GM18909 (cell line): Measurements from ENCODE around the gene FN3KRP.
"Not testable (repeated sequence)": the region's sequence is repeated elsewhere in the genome, so short reads cannot be mapped to it uniquely, and the experiment has no call there.

Experiments used
- ATAC-seq: cut with Tn5 transposase; IDR thresholded peaks from one replicate; pipeline ENCODE4 v1.9.1; 2021; ENCODE audit warnings: mild to moderate bottlenecking; ENCODE audit not compliant: unreplicated experiment, poor library complexity

Gene FN3KRP

GRCh38 chr17:82736511-82737185 is 20.1 kb downstream of the FN3KRP start:
- ATAC-seq, result no peak

- ATAC-seq, result no peak
Measured at GRCh38 chr17:82737967-82738877, 21.7 kb downstream of the FN3KRP start.

GRCh38 chr17:82740906-82741759 is 24.6 kb downstream of the FN3KRP start:
- no peak for ATAC-seq

GRCh38 chr17:82743344-82744219 is 27.1 kb downstream of the FN3KRP start:
- ATAC-seq, result no peak

- not testable (repeated sequence) for ATAC-seq
Measured at GRCh38 chr17:82744736-82745135, 28.2 kb downstream of the FN3KRP start.

- no peak for ATAC-seq
Measured at GRCh38 chr17:82745524-82745923, 29.0 kb downstream of the FN3KRP start.

- no peak for ATAC-seq
Measured at GRCh38 chr17:82748756-82749155, 32.2 kb downstream of the FN3KRP start.

GRCh38 chr17:82750241-82750908 is 33.9 kb downstream of the FN3KRP start:
- no peak for ATAC-seq

GRCh38 chr17:82751171-82751570 is 34.7 kb downstream of the FN3KRP start:
- ATAC-seq, result no peak

GRCh38 chr17:82751571-82752370 is 35.3 kb downstream of the FN3KRP start, which contains the start of gene TBCD:
Gene TBCD (plus strand): TSS chr17:82752065. CDS start chr17:82752194, 129 bp downstream.
- peak; percentile 80 for ATAC-seq

- ATAC-seq, result no peak
Measured at GRCh38 chr17:82752371-82753200, 36.1 kb downstream of the FN3KRP start.

- ATAC-seq, result no peak
Measured at GRCh38 chr17:82753201-82753464, 36.6 kb downstream of the FN3KRP start.

GRCh38 chr17:82754297-82755208 is 38.0 kb downstream of the FN3KRP start:
- ATAC-seq, result no peak

- ATAC-seq, result no peak
Measured at GRCh38 chr17:82756166-82756565, 39.7 kb downstream of the FN3KRP start.

- no peak for ATAC-seq
Measured at GRCh38 chr17:82765371-82765770, 48.9 kb downstream of the FN3KRP start.

- no peak for ATAC-seq
Measured at GRCh38 chr17:82767041-82767754, 50.7 kb downstream of the FN3KRP start.
